Measurements from ENCODE around the gene ST3GAL3. TPM values are rescaled to one million over a fixed set of nuclear protein-coding genes. Genes with fewer than 3 reads are reported as not detected.
A peak's percentile ranks its signal among the peaks of the same experiment; 100 is the strongest.

Gene ST3GAL3
- polyA plus RNA-seq, 1 of the 3 experiments (the other 2 are of a cell fraction) = 20.6 TPM

DNA sequence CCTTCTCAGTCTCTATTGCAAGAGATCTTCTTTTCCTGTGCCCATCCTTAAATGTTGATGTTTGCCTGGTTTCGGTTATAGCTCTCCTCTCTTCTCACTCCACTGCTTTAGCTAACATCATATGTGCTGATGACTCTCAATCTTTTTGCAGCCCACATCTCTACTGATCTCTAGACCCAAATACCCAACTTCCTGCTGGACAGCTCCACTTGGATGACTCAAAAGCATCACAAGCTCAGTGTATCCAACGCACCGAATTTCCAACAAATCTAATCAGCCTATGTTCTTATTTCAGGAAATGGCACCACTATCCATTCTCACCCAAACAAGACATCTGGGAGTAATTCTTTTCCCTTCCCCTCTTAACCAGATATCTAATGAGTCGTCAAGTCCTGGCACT lies 147.1 kb downstream of the ST3GAL3 start:
- POLR2A ChIA-PET = no interaction called here
- CTCF ChIA-PET = no interaction called here
- DNase-seq = no peak

GRCh38 chr1:43856188-43856587 lies 148.9 kb downstream of the ST3GAL3 start:
- Histone ChIP-seq H3K27me3 (ENCODE audit: insufficient read depth) (no peaks in the 10 kb centered on the region), H3K79me2 (ENCODE audit: insufficient read depth) (no peaks in the 10 kb centered on the region), H3K9ac (no peak overlapping the region), H3K4me1 (ENCODE audit: control insufficient read depth in 1 of 2, insufficient read depth in 2 of 2, low read depth in 1 of 2, low read length in 1 of 2) (peaks cover 41 to 46% of the 10 kb centered on the region in 2 experiments), H3K9me3 (no peaks in the 10 kb centered on the region), H3K36me3 (replicated peaks in 1 of 2; ENCODE audit: control insufficient read depth in 1 of 2, insufficient read depth in 2 of 2, low read length in 1 of 2) (peaks cover 0 to 7% of the 10 kb centered on the region in 2 experiments), H3K4me2 (no peak overlapping the region), H3K9me2 (no peaks in the 10 kb centered on the region), H3K4me3 (ENCODE audit: low read depth in 2 of 2, low read length in 1 of 2) (no peak overlapping the region), H4K20me1 (ENCODE audit: insufficient read depth) (peaks cover 48% of the 10 kb centered on the region), H3F3A (replicated peaks; ENCODE audit: insufficient read depth) (peaks cover 11% of the 10 kb centered on the region), H2AFZ (ENCODE audit: low read depth) (no peak overlapping the region), H3K27ac (ENCODE audit: low read depth in 2 of 2, low read length in 1 of 2) (no peak overlapping the region)
- ChIA-PET CTCF (interaction anchor here (2.5 kb wide), 1 partner anchor 79 kb away, joined by 13 read pairs; no protein-coding TSS in a partner anchor), POLR2A (interaction anchor here (0.6 kb wide), 1 partner anchor 105 kb away, joined by 3 read pairs; no protein-coding TSS in a partner anchor)
- 95% methylated on average over 5 of the region's 5 CpGs for WGBS (ENCODE audit: low lambda C conversion rate)
- no peak for DNase-seq
- TF ChIP-seq NRF1 (IDR thresholded peaks at IDR 0.05; ENCODE audit: low read depth, low read length) (no peak), RFX5 (IDR thresholded peaks at IDR 0.05; ENCODE audit: low read length) (no peak), YY1 (IDR thresholded peaks at IDR 0.05; ENCODE audit: low read depth) (no peak), RAD21 (IDR thresholded peaks at IDR 0.05; ENCODE audit: low read length) (no peak), SIN3A (IDR thresholded peaks at IDR 0.05; ENCODE audit: borderline replicate concordance, low read depth, low read length) (no peak), NFIC (IDR thresholded peaks at IDR 0.05; ENCODE audit: borderline replicate concordance) (no peak)

More for the DNA sequence above, 147.1 kb downstream of the ST3GAL3 start:
- Histone ChIP-seq H3K27ac (ENCODE audit: low read depth in 2 of 2, low read length in 1 of 2) (peak overlapping the region in 1 of 2 experiments; percentile 89; a peak in 1 of 4 replicates), H3K79me2 (ENCODE audit: insufficient read depth) (no peaks in the 10 kb centered on the region), H3K9ac (no peak overlapping the region), H3K9me2 (no peaks in the 10 kb centered on the region), H3K27me3 (ENCODE audit: insufficient read depth) (no peaks in the 10 kb centered on the region), H3K4me2 (no peak overlapping the region), H3F3A (replicated peaks; ENCODE audit: insufficient read depth) (peaks cover 11% of the 10 kb centered on the region), H3K4me3 (ENCODE audit: low read depth in 2 of 2, low read length in 1 of 2) (no peak overlapping the region), H3K4me1 (ENCODE audit: control insufficient read depth in 1 of 2, insufficient read depth in 2 of 2, low read depth in 1 of 2, low read length in 1 of 2) (peaks cover 31 to 42% of the 10 kb centered on the region in 2 experiments), H4K20me1 (ENCODE audit: insufficient read depth) (peaks cover 33% of the 10 kb centered on the region), H3K9me3 (no peaks in the 10 kb centered on the region), H3K36me3 (replicated peaks in 1 of 2; ENCODE audit: control insufficient read depth in 1 of 2, insufficient read depth in 2 of 2, low read length in 1 of 2) (peaks cover 0 to 7% of the 10 kb centered on the region in 2 experiments), H2AFZ (ENCODE audit: low read depth) (no peak overlapping the region)
- TF ChIP-seq POLR2AphosphoS5 (IDR thresholded peaks at IDR 0.05; ENCODE audit: low read depth, low read length) = no peak
- TF ChIP-seq TEAD4 (IDR thresholded peaks at IDR 0.05; ENCODE audit: borderline replicate concordance, insufficient read depth) = no peak
- no peak for TF ChIP-seq NRF1 (IDR thresholded peaks at IDR 0.05; ENCODE audit: low read depth, low read length)
- TF ChIP-seq, protein P1, sequence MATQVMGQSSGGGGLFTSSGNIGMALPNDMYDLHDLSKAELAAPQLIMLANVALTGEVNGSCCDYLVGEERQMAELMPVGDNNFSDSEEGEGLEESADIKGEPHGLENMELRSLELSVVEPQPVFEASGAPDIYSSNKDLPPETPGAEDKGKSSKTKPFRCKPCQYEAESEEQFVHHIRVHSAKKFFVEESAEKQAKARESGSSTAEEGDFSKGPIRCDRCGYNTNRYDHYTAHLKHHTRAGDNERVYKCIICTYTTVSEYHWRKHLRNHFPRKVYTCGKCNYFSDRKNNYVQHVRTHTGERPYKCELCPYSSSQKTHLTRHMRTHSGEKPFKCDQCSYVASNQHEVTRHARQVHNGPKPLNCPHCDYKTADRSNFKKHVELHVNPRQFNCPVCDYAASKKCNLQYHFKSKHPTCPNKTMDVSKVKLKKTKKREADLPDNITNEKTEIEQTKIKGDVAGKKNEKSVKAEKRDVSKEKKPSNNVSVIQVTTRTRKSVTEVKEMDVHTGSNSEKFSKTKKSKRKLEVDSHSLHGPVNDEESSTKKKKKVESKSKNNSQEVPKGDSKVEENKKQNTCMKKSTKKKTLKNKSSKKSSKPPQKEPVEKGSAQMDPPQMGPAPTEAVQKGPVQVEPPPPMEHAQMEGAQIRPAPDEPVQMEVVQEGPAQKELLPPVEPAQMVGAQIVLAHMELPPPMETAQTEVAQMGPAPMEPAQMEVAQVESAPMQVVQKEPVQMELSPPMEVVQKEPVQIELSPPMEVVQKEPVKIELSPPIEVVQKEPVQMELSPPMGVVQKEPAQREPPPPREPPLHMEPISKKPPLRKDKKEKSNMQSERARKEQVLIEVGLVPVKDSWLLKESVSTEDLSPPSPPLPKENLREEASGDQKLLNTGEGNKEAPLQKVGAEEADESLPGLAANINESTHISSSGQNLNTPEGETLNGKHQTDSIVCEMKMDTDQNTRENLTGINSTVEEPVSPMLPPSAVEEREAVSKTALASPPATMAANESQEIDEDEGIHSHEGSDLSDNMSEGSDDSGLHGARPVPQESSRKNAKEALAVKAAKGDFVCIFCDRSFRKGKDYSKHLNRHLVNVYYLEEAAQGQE (IDR thresholded peaks at IDR 0.05; ENCODE audit: low read depth, low read length) = peak; percentile 92
- TF ChIP-seq RCOR1 (IDR thresholded peaks at IDR 0.05; ENCODE audit: low read length) = no peak
- no peak for TF ChIP-seq USF1 (IDR thresholded peaks at IDR 0.05; ENCODE audit: borderline replicate concordance, low read depth)
- WGBS (ENCODE audit: low lambda C conversion rate) = 96% methylated on average over 4 of the region's 4 CpGs

All from SK-N-SH (cell line).